ENCODE data around the gene RHBG.
"Not testable (repeated sequence)": the region's sequence is repeated elsewhere in the genome, so short reads cannot be mapped to it uniquely, and the experiment has no call there.

Gene RHBG, protein sequence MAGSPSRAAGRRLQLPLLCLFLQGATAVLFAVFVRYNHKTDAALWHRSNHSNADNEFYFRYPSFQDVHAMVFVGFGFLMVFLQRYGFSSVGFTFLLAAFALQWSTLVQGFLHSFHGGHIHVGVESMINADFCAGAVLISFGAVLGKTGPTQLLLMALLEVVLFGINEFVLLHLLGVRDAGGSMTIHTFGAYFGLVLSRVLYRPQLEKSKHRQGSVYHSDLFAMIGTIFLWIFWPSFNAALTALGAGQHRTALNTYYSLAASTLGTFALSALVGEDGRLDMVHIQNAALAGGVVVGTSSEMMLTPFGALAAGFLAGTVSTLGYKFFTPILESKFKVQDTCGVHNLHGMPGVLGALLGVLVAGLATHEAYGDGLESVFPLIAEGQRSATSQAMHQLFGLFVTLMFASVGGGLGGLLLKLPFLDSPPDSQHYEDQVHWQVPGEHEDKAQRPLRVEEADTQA

GRCh38 chr1:156368889-156369684, at the start of gene RHBG:
Gene RHBG (plus strand): TSS chr1:156369211. CDS start chr1:156369250, 39 bp downstream.
- DNase-seq (ENCODE audit: low read depth) = no peak

DNA sequence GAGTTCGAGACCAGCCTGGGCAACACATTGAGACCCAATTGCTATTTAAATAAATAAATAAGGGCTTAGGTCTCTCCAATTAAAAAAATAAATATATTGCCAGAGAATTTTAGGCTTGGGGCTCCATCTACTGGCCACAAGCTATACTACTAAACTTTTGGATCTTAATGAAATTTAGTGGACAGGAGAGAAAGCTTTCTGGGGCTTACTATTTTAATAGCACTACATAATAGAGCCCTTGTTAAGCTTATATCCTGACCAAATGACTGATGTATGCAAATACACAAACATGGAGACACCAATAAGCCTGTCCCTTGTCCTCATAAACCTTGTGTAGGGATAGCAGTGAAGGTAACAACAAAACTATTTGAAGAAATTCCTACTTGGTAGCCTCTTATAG, 49.3 kb upstream of the RHBG start:
- DNase-seq (ENCODE audit: low read depth) = no peak

GRCh38 chr1:156320560-156320959, 48.5 kb upstream of the RHBG start:
- DNase-seq (ENCODE audit: low read depth) = no peak

DNA sequence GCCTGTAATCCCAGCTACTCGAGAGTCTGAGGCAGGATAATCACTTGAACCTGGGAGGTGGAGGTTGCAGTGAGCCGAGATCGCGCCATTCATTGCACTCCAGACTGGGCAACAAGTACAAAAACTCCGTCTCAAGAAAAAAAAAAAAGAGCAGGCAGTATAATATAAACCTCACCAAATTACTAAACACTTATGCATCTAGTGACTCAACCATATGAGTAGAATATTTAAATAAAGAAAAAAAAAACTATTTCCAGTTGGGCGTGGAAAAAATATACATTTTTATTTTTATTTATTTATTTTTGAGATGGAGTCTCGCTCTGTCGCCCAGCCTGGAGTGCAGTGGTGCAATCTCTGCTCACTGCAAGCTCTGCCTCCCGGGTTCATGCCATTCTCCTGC, 45.8 kb upstream of the RHBG start:
- not testable (repeated sequence) for DNase-seq (ENCODE audit: low read depth)

GRCh38 chr1:156336242-156336641, 32.8 kb upstream of the RHBG start:
- DNase-seq (ENCODE audit: low read depth) = no peak

DNA sequence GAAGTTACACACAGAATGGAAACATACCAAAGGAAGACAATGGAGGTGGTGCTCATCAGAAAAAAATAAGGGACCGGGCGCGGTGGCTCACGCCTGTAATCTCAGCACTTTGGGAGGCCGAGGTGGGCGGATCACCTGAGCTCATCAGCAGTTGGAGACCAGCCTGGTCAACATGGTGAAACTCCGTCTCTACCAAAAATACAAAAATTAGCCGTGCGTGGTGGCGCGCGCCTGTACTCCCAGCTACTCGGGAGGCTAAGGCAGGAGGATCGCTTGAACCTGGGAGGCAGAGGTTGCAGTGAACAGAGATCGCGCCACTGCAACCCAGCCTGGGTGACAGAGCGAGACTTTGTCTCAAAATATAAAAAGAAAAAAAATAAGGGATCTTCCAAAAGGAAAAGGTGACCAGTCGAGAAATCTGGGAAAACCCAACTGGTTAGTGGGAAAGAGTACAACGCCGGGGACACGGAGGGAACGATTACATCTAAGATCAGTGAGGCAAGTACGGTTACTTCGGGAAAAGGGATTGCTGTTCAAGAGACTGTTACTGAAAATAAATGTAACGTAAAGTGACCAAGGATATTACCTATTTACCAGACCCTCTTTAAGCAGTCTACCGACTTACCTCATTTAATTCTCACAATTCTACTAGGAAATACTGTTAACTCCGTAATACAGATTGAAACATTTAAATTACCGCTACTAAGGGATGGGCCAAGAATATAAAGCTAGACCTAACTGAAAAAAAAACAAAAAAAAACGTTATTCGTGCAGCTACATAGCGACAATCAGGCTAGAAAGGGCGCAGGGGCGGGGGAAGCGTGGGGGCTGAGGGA, 31.7 kb upstream of the RHBG start:
- DNase-seq (ENCODE audit: low read depth) = no peak

DNA sequence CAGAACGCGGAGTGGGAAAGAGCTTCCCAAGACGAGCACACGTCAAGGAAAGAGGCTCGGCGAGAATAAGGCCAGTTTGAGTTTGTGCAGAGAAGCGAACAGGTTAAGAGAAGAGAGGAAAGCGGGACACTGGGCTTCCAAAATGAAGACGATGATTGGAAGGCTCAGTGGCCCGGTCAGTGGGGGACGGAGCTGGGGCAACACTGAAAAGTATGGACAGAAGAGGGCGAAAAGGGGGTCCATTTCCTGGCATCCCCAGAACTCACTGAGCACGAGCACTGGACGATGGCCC, 31.2 kb upstream of the RHBG start:
- no peak for DNase-seq (ENCODE audit: low read depth)

GRCh38 chr1:156338180-156338976, 30.6 kb upstream of the RHBG start, which contains the start of the genes CCT3 and TSACC:
Gene CCT3 (minus strand): TSS chr1:156338292. CDS start chr1:156338184, 108 bp downstream.
Gene TSACC (plus strand): TSS chr1:156338526. CDS start chr1:156339758, 1,232 bp downstream.
- DNase-seq (ENCODE audit: low read depth) = peak; percentile 98

GRCh38 chr1:156342166-156342955, 26.6 kb upstream of the RHBG start:
- no peak for DNase-seq (ENCODE audit: low read depth)

GRCh38 chr1:156344409-156344808, 24.6 kb upstream of the RHBG start:
- DNase-seq (ENCODE audit: low read depth) = no peak

DNA sequence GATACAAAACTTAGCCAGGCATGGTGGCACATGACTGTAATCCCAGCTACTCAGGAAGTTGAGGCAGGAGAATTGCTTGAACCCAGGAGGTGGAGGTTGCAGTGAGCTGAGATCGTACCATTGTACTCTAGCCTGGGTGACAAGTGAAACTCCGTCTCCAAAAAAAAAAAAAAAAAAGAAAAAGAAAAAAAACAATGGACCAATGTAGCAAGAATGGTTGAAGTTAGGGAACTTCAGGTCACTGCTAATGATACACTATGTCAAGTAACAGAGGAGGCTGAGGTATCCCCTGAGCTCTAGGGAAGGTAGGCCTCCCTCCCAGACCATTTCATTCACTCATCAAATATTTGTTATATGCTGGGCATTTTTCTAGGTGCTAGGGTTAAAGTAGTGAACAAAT, 23.0 kb upstream of the RHBG start:
- not testable (repeated sequence) for DNase-seq (ENCODE audit: low read depth)

DNA sequence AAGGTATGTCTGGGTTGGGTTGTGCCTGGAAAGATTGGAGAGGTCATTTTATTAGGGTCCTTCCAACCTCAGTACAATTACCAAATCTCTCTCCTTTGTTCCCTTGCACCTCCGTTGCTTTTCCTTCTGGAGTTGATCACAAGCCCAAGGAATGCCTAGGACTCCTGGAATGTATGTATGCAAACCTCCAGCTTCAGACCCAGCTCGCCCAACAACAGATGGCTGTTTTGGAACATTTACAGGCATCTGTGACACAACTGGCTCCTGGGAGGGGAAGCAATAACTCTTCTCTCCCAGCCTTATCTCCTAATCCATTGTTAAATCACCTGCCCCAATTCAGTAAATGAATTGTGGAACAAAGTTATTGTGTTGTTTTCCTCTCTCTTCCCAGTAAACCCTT, 22.4 kb upstream of the RHBG start:
- DNase-seq (ENCODE audit: low read depth) = no peak

DNA sequence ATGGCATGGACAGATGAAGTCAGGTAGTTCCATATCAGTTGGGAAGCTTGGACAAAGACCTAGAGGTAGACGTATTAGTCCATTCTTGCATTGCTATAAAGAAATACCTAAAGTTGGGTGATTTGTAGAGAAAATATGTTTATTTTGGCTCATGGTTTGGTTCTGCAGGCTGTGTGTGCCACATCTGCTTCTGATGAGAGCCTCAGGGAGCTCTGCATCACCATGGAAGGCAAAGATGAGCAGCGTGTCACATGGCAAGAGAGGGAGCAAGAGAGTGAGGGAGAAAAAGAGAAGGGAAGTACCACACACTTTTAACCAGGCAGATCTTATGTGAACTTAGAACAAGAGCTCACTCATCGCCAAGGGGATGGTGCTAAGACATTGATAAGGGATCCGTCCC, 21.7 kb upstream of the RHBG start:
- DNase-seq (ENCODE audit: low read depth) = no peak

DNA sequence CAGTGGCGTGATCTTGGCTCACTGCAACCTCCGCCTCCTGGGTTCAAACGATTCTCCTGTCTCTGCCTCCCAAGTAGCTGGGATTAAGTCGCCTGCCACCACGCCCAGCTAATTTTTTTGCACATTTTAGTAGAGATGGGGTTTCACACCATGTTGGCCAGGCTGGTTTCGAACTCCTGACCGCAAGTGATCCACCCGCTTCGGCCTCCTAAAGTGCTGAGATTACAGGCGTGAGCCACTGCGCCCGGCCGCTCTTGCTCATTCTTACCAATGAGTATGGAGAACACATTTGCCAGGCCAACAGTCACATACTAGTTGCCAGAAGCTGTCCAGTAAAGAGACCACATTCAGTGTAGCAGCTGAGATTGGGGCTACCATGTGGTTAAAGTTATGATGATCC, 16.5 kb upstream of the RHBG start:
- DNase-seq (ENCODE audit: low read depth) = not testable (repeated sequence)

DNA sequence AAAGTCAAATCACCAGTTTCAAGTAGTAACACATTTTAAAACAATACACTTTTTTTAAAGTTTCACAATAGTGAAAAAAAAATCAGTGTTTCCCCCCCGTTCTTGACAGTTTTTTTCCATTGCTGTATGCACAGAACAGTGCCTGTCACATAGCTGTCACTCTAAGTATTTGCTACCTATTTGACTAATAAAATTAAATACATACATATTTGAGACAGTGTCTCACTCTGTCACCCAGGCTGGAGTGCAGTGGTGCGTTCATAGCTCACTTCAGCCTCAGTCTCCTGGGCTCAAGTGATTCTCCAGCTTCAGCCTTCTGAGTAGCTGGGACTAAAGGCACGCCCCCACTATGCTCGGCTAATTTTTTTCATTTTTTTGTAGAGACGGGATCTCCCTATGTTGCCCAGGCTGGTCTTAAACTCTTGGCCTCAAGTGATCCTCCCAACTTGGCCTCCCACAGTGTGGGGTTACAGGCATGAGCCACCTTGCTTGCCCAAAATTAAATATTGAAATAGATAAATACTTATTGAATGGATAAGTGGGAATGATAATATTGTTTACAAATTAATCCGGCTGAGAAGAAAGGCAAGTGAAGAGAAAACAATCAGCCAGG, 12.6 kb upstream of the RHBG start:
- DNase-seq (ENCODE audit: low read depth) = no peak

DNA sequence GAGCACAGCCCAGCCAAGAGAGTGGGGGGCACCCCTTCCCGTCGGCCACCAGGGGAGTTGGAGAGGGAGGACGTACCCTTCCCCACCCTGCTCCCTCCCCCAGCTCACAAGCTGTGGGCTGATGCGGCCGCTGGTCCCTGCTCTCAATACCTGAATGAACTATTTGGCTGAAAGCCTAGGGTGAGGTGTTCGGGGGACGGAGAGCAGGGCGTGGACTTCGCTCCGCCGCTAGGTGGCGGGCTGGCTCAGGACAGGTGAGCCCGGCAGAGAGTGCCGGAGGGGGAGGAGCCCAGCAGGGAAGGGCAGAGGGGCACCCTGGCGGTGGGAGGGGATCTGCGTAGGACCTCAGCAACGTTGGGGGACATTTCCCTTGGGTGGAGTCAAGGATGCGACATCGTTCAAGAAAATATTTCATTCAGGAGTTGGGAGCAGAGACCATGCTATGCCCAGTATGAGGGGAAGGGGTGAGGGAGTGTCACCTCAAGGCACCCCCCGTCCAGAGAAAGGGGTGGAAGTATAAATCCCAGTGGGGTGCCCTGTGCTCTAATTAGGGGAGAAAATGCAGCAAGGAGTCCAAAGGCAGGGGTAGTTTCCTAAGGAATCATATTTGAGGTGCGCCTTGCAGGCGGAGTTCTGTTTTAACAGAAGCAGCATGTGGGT, 12.0 kb upstream of the RHBG start:
- peak; percentile 38 for DNase-seq (ENCODE audit: low read depth)

DNA sequence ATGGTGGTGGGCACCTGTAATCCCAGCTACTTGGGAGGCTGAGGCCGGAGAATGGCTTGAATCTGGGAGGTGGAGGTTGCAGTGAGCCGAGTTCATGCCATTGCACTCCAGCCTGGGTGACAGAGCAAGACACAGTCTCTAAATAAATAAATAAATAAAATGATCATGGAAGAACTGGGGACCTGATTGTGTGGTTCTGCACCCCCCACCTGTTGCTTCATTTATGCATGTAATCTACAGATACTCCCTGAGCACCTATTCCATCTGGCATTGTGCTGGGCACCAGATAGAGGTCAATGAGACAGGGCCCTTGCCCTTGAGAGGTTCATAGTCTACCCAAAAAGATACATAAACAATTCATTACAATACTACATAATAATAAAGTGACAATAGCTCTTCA, 11.0 kb upstream of the RHBG start:
- no peak for DNase-seq (ENCODE audit: low read depth)

GRCh38 chr1:156358641-156359040, 10.4 kb upstream of the RHBG start:
- no peak for DNase-seq (ENCODE audit: low read depth)

DNA sequence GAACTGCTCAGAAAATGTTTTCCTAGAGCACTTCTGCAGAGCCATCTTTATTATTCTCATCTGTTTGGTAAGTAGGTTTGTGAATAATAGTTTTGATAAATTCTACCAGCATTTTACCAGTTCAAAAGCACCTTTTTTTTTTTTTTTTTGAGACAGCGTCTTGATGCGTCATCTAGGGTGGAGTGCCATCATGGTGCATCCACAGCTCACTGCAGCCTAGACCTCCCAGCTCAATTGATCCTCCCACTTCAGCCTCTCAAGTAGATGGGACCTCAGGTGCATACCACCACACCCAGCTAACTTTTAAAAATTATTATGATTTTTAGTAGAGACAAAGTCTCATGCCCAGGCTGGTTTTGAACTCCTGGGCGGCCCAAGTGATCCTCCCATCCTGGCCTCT, 9.8 kb upstream of the RHBG start:
- no peak for DNase-seq (ENCODE audit: low read depth)

DNA sequence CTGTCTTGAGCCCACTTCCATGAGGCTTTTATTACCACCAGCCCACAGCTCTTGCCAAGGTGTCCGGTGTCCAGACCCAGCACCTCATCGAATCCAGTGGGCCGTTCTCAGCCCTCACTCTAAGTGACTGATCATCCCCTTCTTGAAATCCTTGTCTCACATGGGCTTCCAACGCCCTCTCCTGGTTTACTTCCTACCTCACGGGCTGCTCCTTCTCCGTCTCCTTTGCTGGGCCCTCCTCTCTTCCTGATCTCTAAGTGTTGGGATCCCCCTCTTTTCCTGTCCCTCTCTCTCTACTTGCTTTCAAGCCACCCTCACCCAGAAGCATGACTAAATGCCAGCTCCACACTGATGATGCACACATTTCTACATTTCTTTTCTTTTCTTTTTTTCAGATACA, 9.0 kb upstream of the RHBG start:
- no peak for DNase-seq (ENCODE audit: low read depth)

Measured in activated T-helper 1 cell treated with Interleukin-2 at 50 U/mL for 16 hours (primary cell).